Uterus (tissue), 4 donors: ENCODE results near the gene RPS29. TPM values are rescaled to one million over a fixed set of nuclear protein-coding genes. Genes with fewer than 3 reads are reported as not detected.
"Not testable (repeated sequence)": the region's sequence is repeated elsewhere in the genome, so short reads cannot be mapped to it uniquely, and the experiment has no call there.

Experiments
- DNase-seq, 2 donors: peaks; one replicate each; pipeline ENCODE4 v3.0.0-alpha.2; 2019 to 2020
- H3K27ac ChIP-seq, 2 donors: fragments of 200-600 bp; sonication (generic); 1 replicate in 1 of 2; 2 replicates in 1 of 2; pipeline ENCODE4 v1.5.1; 2016 to 2018
- H3K27me3 ChIP-seq, 2 donors: fragments of 200-600 bp; sonication (generic); one replicate each; pipeline ENCODE4 v1.5.1; 2018 to 2019; ENCODE audit warnings: control low read depth in 1 of 2
- H3K36me3 ChIP-seq, 2 donors: fragments of 200-600 bp; sonication (generic); one replicate each; pipeline ENCODE4 v1.5.1; 2019; ENCODE audit warnings: control low read depth in 1 of 2
- H3K4me1 ChIP-seq, 2 donors: fragments of 200-600 bp; sonication (generic); one replicate each; pipeline ENCODE4 v1.5.1; 2018 to 2019; ENCODE audit warnings: control low read depth in 1 of 2
- H3K4me3 ChIP-seq, 2 donors: fragments of 200-600 bp; sonication (generic); 1 replicate in 1 of 2; 2 replicates in 1 of 2; pipeline ENCODE4 v1.5.1; 2018 to 2019; ENCODE audit warnings: mild to moderate bottlenecking in 1 of 2
- H3K9me3 ChIP-seq, 2 donors: fragments of 200-600 bp; sonication (generic); one replicate each; pipeline ENCODE4 v1.5.1; 2019; ENCODE audit warnings: control low read depth in 1 of 2
- CTCF ChIP-seq, 4 experiments: fragments of 200-600 bp in 2 of 4; fragments of 450-650 bp in 2 of 4; sonication (generic) in 2 of 4; IDR thresholded peaks; one replicate each; pipeline ENCODE4 v1.5.1; 2016 to 2019; ENCODE audit warnings: antibody characterized with exemption in 4 of 4, mild to moderate bottlenecking in 2 of 4, moderate library complexity in 1 of 4
- POLR2A ChIP-seq, 2 donors: fragments of 450-650 bp; IDR thresholded peaks; one replicate each; pipeline ENCODE4 v1.6.1; 2016; ENCODE audit warnings: antibody characterized with exemption in 2 of 2, mild to moderate bottlenecking in 1 of 2, moderate library complexity in 1 of 2
- intact Hi-C: fragments of 100-400 bp; cut with DNase I; formaldehyde crosslinking; loops from one replicate; pipeline ENCODE4 v1.15.1; 2023; ENCODE audit warnings: low total_unique reads
- total RNA-seq, 4 donors: library from RNA; depleted of rRNA in 3 of 4; stranded (reverse); fragments of >200 nt in 3 of 4; gene quantifications; one replicate each; pipeline versions ENCODE4 v1.1.0 to v1.2.4, GENCODE V29; 2014 to 2023
- donor health status: DM: yes; HTN: yes; CAD: no.

Gene RPS29
- total RNA-seq, 4 donors from 2014 or later = 1,068 to 7,966 (median 2,908) TPM

- Histone ChIP-seq H3K4me1 (peaks cover 0 to 4% of the 10 kb centered on the region in 2 donors), H3K4me3 (no peak overlapping the region), H3K27ac (no peak overlapping the region), H3K27me3 (no peaks in the 10 kb centered on the region), H3K9me3 (no peaks in the 10 kb centered on the region), H3K36me3 (no peaks in the 10 kb centered on the region)
- no peak for TF ChIP-seq CTCF (IDR thresholded peaks at IDR 0.05)
- no peak for TF ChIP-seq POLR2A (IDR thresholded peaks at IDR 0.05)
- intact Hi-C loops = no loop called here
- DNase-seq = no peak
These were observed 6.8 kb upstream of the RPS29 start for GRCh38 chr14:49593016-49593415.

DNA sequence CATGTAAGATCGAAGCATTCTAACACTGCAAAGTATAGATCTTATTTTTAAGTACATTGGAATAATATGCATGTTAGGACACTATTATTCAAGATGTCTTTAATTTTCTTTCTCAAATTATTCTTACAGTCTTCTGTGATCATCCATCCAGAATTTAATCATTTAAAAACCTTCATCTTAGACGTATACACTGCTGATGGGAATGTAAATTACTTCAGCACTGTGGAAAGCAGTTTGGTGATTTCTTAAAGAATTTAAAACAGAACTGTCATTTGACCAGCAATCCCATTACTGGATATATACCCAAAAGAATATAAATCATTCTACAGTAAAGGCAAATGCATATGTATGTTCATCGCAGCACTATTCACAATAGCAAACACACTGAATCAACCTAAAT, 3.2 kb upstream of the RPS29 start:
- peaks cover 0 to 4% of the 10 kb centered on the region in 2 donors for H3K4me1 ChIP-seq
- no peak overlapping the region for H3K4me3 ChIP-seq
- no peaks in the 10 kb centered on the region for H3K36me3 ChIP-seq
- H3K27ac ChIP-seq = no peak overlapping the region
- no peak for DNase-seq
- TF ChIP-seq CTCF (IDR thresholded peaks at IDR 0.05) (no peak), POLR2A (IDR thresholded peaks at IDR 0.05) (no peak)
- H3K27me3 ChIP-seq = no peaks in the 10 kb centered on the region
- intact Hi-C loops = no loop called here
- H3K9me3 ChIP-seq = no peaks in the 10 kb centered on the region

- peak overlapping the region; percentile 84 to 94 for H3K4me3 ChIP-seq
- intact Hi-C loops = no loop called here
These were observed 687 bp upstream of the RPS29 start for GRCh38 chr14:49586673-49587460.

GRCh38 chr14:49584981-49585640, 1.1 kb downstream of the RPS29 start:
- not testable (repeated sequence) for H3K9me3 ChIP-seq
- H3K27ac ChIP-seq = peak overlapping the region; percentile 89 to 91

More at GRCh38 chr14:49586673-49587460, 687 bp upstream of the RPS29 start:
- DNase-seq = peak; percentile 33 to 34
- H3K27ac ChIP-seq = peak overlapping the region; percentile 89 to 91
- TF ChIP-seq POLR2A (IDR thresholded peaks at IDR 0.05) (no peak), CTCF (IDR thresholded peaks at IDR 0.05) (peak; percentile 64 to 84 (median 74))
- no peaks in the 10 kb centered on the region for H3K36me3 ChIP-seq
- no peaks in the 10 kb centered on the region for H3K9me3 ChIP-seq
- peaks cover 0 to 4% of the 10 kb centered on the region in 2 donors for H3K4me1 ChIP-seq
- no peaks in the 10 kb centered on the region for H3K27me3 ChIP-seq

DNA sequence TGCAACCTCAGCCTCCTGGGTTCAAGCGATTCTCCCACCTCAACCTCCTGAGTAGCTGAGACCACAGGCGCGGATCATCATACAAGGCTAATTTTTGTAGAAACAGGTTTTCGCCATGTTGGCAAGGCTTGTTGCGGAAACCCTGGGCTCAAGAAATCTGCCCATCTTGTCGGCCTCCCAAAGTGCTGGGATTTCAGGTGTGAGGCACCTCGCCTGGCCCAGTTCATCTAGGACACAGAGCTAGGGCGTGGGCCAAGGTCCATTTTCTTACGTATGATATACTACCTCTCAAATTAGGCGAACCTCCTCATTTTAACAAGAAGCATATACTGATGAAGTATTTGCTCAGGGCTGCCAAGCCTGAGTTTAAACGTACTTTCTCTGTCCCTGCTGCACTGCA, 2.1 kb downstream of the RPS29 start:
- no peak for TF ChIP-seq POLR2A (IDR thresholded peaks at IDR 0.05)
- no peak for TF ChIP-seq CTCF (IDR thresholded peaks at IDR 0.05)
- no peak for DNase-seq
- Histone ChIP-seq H3K36me3 (no peaks in the 10 kb centered on the region), H3K9me3 (no peaks in the 10 kb centered on the region), H3K4me1 (peaks cover 0 to 4% of the 10 kb centered on the region in 2 donors), H3K27ac (no peak overlapping the region), H3K4me3 (no peak overlapping the region), H3K27me3 (no peaks in the 10 kb centered on the region)
- intact Hi-C loops = no loop called here

More at GRCh38 chr14:49584981-49585640, 1.1 kb downstream of the RPS29 start:
- intact Hi-C loops, H3K27me3 ChIP-seq, DNase-seq, H3K36me3 ChIP-seq, H3K4me1 ChIP-seq: not testable (repeated sequence)
- H3K4me3 ChIP-seq = peak overlapping the region; percentile 84 to 94
